ENCODE measurements around the gene CMTR2. TPM values are rescaled to one million over a fixed set of nuclear protein-coding genes. Genes with fewer than 3 reads are reported as not detected.

CMTR2 gene
- total RNA-seq, 1 experiment from 2014 or later: 15.5 TPM

DNA sequence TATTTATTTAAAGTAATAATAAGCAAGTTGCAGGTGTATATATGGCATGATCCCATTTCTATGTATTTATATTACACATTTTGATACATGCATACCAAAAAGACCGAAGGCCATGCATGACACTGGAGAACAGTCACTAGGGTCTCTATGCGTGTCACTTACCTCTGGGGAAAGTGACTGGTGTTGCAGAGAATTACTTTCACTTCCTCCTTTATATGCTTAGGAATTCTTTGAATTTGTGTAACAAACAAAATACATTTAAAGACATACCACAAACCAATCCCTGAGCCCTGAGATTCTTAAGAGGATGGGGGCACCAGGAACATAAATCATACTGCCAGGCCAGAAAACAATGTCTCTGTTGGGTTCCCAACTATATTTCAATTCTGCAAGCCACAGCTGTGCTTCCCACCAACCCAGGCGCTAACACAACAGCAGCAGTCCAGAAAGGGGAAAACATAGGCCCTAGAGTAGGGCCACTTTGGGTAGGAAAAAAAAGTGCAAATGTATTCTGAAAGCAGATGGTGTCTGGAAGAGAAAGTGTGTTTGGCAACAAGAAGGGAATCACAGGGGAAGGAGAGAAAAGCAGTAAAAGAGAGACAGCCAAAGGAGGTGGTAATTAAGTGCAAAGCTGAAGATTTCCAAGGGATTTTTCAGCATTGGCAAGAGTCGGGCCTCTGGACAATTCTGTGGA, 34.2 kb downstream of the CMTR2 start:
- TF ChIP-seq, protein P1, sequence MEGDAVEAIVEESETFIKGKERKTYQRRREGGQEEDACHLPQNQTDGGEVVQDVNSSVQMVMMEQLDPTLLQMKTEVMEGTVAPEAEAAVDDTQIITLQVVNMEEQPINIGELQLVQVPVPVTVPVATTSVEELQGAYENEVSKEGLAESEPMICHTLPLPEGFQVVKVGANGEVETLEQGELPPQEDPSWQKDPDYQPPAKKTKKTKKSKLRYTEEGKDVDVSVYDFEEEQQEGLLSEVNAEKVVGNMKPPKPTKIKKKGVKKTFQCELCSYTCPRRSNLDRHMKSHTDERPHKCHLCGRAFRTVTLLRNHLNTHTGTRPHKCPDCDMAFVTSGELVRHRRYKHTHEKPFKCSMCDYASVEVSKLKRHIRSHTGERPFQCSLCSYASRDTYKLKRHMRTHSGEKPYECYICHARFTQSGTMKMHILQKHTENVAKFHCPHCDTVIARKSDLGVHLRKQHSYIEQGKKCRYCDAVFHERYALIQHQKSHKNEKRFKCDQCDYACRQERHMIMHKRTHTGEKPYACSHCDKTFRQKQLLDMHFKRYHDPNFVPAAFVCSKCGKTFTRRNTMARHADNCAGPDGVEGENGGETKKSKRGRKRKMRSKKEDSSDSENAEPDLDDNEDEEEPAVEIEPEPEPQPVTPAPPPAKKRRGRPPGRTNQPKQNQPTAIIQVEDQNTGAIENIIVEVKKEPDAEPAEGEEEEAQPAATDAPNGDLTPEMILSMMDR (conservative IDR thresholded peaks at IDR 0.05): no peak
- no peak overlapping the region for H3K4me2 ChIP-seq (ENCODE audit: insufficient read depth, insufficient read length, low read length)
- no peak overlapping the region for H3K4ac ChIP-seq (ENCODE audit: low read depth, low read length)
- H3K27me3 Mint-ChIP-seq (ENCODE audit: low read depth): no peaks in the 10 kb centered on the region
- H2AK5ac ChIP-seq (ENCODE audit: insufficient read length, low read length): no peak overlapping the region
- H3K79me2 ChIP-seq (ENCODE audit: insufficient read depth, low read length): no peaks in the 10 kb centered on the region
- H4K91ac ChIP-seq (ENCODE audit: insufficient read length, low read depth, low read length): no peak overlapping the region
- peaks cover 4% of the 10 kb centered on the region; the same call in 1 of the 2 replicates for H3K4me1 ChIP-seq (ENCODE audit: insufficient read depth, low read length)
- no peak overlapping the region for H3K18ac ChIP-seq (ENCODE audit: insufficient read length, low read depth, low read length)
- no peak for DNase-seq
- H3K27ac ChIP-seq (ENCODE audit: insufficient read length, low read depth, low read length): peak overlapping the region; percentile 45
- no peak overlapping the region for H2BK20ac ChIP-seq (ENCODE audit: low read depth, low read length, poor library complexity, severe bottlenecking)
- no peak overlapping the region; a peak in 1 of 5 replicates for H3K4me3 Mint-ChIP-seq
- no peak overlapping the region for H2BK12ac ChIP-seq (ENCODE audit: insufficient read length, low read depth, low read length)
- no peaks in the 10 kb centered on the region for H3K9me3 Mint-ChIP-seq
- no peak overlapping the region for H3T11ph ChIP-seq (ENCODE audit: low read length)
- H4K8ac ChIP-seq (replicated peaks; ENCODE audit: insufficient read length, low read depth, low read length): no peak overlapping the region
- H3K27me3 ChIP-seq (ENCODE audit: insufficient read depth, low read length): no peaks in the 10 kb centered on the region
- H2BK15ac ChIP-seq (ENCODE audit: low read depth, low read length): no peak overlapping the region
- H2BK120ac ChIP-seq (ENCODE audit: low read depth, low read length, poor library complexity, severe bottlenecking): no peak overlapping the region
- H3K4me1 Mint-ChIP-seq: peaks cover 22% of the 10 kb centered on the region in 2 experiments
- H3K79me1 ChIP-seq (ENCODE audit: insufficient read depth, low read depth, low read length, poor library complexity, severe bottlenecking): no peaks in the 10 kb centered on the region
- no peak overlapping the region for H3K9ac ChIP-seq (ENCODE audit: extremely low read depth, insufficient read length, low read length)
- no peak overlapping the region for H4K5ac ChIP-seq (ENCODE audit: insufficient read length, low read depth, low read length)
- no peak overlapping the region for H3K23ac ChIP-seq (ENCODE audit: insufficient read length, low read depth, low read length)
- no peak overlapping the region for H3K14ac ChIP-seq (ENCODE audit: insufficient read depth, low read length)
- H3K9me3 ChIP-seq (ENCODE audit: control insufficient read depth, low read depth, low read length): no peaks in the 10 kb centered on the region
- H3K56ac ChIP-seq (ENCODE audit: insufficient read length, low read depth, low read length): no peak overlapping the region
- WGBS (ENCODE audit: extremely low coverage, insufficient read length, low lambda C conversion rate): no CpG with 5 or more reads among the region's 4 CpGs
- H3K27ac Mint-ChIP-seq: peak overlapping the region in 2 of 3 experiments; percentile 70 to 93; a peak in 5 of 7 replicates
- H2AFZ ChIP-seq (ENCODE audit: low read length): no peak overlapping the region
- no peaks in the 10 kb centered on the region for H3K23me2 ChIP-seq (ENCODE audit: insufficient read length, low read depth, low read length, poor library complexity, severe bottlenecking)
- H4K20me1 ChIP-seq (ENCODE audit: control insufficient read depth, insufficient read depth, insufficient read length): no peaks in the 10 kb centered on the region
- H2BK5ac ChIP-seq (ENCODE audit: insufficient read length, low read length): no peak overlapping the region
- H3K36me3 Mint-ChIP-seq (ENCODE audit: insufficient read depth in 1 of 3, low read depth in 3 of 3): no peaks in the 10 kb centered on the region

Measured in H9 (cell line).